ENCODE results near the gene ERGIC1. TPM values are rescaled to one million over a fixed set of nuclear protein-coding genes. Genes with fewer than 3 reads are reported as not detected.
A peak's percentile ranks its signal among the peaks of the same experiment; 100 is the strongest.

The ERGIC1 gene
- total RNA-seq, 1 experiment from 2014 or later = 89.8 TPM

DNA sequence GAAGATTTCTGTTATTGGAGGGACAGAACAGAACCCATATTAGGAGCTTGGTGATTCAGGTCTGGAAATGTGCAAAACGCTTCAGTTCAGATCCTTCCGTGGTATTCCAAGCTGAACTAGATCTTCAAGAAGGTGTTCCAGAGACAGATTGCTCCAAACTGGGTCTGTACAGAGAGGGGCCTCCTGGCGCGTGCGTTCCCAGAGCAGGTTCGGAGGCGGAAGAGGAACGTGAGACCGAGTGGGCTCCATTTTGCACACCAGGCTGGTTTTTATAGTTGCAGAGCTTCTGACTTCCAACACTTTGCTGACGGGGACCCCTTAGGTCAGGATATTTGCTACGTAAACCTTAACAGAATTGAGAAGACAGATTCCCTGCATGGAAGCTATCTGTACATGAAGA lies 108.5 kb downstream of the ERGIC1 start:
- no peaks in the 10 kb centered on the region for H3K27me3 Mint-ChIP-seq (ENCODE audit: low read depth)
- H3K27ac Mint-ChIP-seq = peak overlapping the region; percentile 73; the same call in 1 of the 2 replicates
- ATAC-seq = no peak

DNA sequence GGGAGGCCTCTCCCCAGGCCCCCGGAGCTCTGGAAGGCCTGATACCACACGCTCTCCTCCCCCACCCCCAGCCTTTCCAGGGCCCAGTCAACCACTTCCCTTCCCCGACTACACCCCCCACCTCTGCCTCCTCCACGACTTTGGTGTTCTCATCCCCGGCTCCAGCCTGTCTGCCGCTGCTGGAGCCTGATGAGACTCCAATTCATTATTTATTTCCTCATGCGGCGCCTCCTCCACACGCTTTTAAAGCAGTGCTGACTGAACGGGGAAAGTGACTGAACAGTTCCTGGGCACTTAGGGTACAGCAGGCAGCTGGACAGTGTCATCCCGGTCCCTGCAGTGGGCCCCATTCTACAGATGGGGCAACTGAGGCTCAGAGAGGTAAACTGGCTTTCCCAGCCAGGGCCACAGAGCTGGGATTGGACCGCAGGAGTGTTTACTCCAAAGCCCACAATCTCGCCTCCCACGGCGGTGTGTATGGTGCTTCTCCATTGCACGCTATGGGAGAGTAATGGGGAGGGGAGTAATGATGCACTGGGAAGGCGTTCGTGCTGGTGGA lies 109.3 kb downstream of the ERGIC1 start:
- Mint-ChIP-seq H3K36me3 (peaks cover 27% of the 10 kb centered on the region), H3K27ac (no peak overlapping the region), H3K9me3 (no peaks in the 10 kb centered on the region), H3K4me3 (no peak overlapping the region), H3K4me1 (peaks cover 15% of the 10 kb centered on the region), H3K27me3 (ENCODE audit: low read depth) (no peaks in the 10 kb centered on the region)
- POLR2A ChIA-PET = no interaction called here
- CTCF ChIA-PET = interaction anchor here (1.0 to 2.2 kb wide), 6 partner anchors 11 to 277 kb away, joined by 3 to 16 read pairs (median 4); no protein-coding TSS in a partner anchor
- DNase-seq (ENCODE audit: low spot score) (peak; percentile 24), ATAC-seq (peak; percentile 63)
- TF ChIP-seq CREM (CRISPR knock-in tag; IDR thresholded peaks at IDR 0.05) = no peak
- TF ChIP-seq, protein P1, sequence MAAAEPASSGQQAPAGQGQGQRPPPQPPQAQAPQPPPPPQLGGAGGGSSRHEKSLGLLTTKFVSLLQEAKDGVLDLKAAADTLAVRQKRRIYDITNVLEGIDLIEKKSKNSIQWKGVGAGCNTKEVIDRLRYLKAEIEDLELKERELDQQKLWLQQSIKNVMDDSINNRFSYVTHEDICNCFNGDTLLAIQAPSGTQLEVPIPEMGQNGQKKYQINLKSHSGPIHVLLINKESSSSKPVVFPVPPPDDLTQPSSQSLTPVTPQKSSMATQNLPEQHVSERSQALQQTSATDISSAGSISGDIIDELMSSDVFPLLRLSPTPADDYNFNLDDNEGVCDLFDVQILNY (CRISPR knock-in tag; IDR thresholded peaks at IDR 0.05) = no peak
- TF ChIP-seq, protein P2, sequence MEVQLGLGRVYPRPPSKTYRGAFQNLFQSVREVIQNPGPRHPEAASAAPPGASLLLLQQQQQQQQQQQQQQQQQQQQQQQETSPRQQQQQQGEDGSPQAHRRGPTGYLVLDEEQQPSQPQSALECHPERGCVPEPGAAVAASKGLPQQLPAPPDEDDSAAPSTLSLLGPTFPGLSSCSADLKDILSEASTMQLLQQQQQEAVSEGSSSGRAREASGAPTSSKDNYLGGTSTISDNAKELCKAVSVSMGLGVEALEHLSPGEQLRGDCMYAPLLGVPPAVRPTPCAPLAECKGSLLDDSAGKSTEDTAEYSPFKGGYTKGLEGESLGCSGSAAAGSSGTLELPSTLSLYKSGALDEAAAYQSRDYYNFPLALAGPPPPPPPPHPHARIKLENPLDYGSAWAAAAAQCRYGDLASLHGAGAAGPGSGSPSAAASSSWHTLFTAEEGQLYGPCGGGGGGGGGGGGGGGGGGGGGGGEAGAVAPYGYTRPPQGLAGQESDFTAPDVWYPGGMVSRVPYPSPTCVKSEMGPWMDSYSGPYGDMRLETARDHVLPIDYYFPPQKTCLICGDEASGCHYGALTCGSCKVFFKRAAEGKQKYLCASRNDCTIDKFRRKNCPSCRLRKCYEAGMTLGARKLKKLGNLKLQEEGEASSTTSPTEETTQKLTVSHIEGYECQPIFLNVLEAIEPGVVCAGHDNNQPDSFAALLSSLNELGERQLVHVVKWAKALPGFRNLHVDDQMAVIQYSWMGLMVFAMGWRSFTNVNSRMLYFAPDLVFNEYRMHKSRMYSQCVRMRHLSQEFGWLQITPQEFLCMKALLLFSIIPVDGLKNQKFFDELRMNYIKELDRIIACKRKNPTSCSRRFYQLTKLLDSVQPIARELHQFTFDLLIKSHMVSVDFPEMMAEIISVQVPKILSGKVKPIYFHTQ (CRISPR knock-in tag; IDR thresholded peaks at IDR 0.05) = no peak
- TF ChIP-seq, protein P3, sequence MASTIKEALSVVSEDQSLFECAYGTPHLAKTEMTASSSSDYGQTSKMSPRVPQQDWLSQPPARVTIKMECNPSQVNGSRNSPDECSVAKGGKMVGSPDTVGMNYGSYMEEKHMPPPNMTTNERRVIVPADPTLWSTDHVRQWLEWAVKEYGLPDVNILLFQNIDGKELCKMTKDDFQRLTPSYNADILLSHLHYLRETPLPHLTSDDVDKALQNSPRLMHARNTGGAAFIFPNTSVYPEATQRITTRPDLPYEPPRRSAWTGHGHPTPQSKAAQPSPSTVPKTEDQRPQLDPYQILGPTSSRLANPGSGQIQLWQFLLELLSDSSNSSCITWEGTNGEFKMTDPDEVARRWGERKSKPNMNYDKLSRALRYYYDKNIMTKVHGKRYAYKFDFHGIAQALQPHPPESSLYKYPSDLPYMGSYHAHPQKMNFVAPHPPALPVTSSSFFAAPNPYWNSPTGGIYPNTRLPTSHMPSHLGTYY (CRISPR knock-in tag; IDR thresholded peaks at IDR 0.05) = no peak
- TF ChIP-seq, protein P4, sequence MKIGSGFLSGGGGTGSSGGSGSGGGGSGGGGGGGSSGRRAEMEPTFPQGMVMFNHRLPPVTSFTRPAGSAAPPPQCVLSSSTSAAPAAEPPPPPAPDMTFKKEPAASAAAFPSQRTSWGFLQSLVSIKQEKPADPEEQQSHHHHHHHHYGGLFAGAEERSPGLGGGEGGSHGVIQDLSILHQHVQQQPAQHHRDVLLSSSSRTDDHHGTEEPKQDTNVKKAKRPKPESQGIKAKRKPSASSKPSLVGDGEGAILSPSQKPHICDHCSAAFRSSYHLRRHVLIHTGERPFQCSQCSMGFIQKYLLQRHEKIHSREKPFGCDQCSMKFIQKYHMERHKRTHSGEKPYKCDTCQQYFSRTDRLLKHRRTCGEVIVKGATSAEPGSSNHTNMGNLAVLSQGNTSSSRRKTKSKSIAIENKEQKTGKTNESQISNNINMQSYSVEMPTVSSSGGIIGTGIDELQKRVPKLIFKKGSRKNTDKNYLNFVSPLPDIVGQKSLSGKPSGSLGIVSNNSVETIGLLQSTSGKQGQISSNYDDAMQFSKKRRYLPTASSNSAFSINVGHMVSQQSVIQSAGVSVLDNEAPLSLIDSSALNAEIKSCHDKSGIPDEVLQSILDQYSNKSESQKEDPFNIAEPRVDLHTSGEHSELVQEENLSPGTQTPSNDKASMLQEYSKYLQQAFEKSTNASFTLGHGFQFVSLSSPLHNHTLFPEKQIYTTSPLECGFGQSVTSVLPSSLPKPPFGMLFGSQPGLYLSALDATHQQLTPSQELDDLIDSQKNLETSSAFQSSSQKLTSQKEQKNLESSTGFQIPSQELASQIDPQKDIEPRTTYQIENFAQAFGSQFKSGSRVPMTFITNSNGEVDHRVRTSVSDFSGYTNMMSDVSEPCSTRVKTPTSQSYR (CRISPR knock-in tag; IDR thresholded peaks at IDR 0.05) = no peak
- TF ChIP-seq ELF4 (CRISPR knock-in tag; IDR thresholded peaks at IDR 0.05; ENCODE audit: low read depth) = no peak
- TF ChIP-seq FOXP1 (CRISPR knock-in tag; IDR thresholded peaks at IDR 0.05; ENCODE audit: borderline replicate concordance) = no peak
- no peak for TF ChIP-seq ATF1 (CRISPR knock-in tag; IDR thresholded peaks at IDR 0.05)
- no peak for TF ChIP-seq JAZF1 (CRISPR knock-in tag; IDR thresholded peaks at IDR 0.05)
- TF ChIP-seq PRRX2 (CRISPR knock-in tag; IDR thresholded peaks at IDR 0.05) = no peak
- no peak for TF ChIP-seq ESRRA (CRISPR knock-in tag; IDR thresholded peaks at IDR 0.05; ENCODE audit: borderline replicate concordance)
- no peak for TF ChIP-seq RORB (CRISPR knock-in tag; IDR thresholded peaks at IDR 0.05)
- TF ChIP-seq, protein P5, sequence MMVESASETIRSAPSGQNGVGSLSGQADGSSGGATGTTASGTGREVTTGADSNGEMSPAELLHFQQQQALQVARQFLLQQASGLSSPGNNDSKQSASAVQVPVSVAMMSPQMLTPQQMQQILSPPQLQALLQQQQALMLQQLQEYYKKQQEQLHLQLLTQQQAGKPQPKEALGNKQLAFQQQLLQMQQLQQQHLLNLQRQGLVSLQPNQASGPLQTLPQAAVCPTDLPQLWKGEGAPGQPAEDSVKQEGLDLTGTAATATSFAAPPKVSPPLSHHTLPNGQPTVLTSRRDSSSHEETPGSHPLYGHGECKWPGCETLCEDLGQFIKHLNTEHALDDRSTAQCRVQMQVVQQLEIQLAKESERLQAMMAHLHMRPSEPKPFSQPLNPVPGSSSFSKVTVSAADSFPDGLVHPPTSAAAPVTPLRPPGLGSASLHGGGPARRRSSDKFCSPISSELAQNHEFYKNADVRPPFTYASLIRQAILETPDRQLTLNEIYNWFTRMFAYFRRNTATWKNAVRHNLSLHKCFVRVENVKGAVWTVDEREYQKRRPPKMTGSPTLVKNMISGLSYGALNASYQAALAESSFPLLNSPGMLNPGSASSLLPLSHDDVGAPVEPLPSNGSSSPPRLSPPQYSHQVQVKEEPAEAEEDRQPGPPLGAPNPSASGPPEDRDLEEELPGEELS (CRISPR knock-in tag; IDR thresholded peaks at IDR 0.05) = no peak

More for the DNA sequence above, 108.5 kb downstream of the ERGIC1 start:
- H3K9me3 Mint-ChIP-seq = no peaks in the 10 kb centered on the region
- no peak for DNase-seq (ENCODE audit: low spot score)
- H3K36me3 Mint-ChIP-seq = peaks cover 27% of the 10 kb centered on the region
- TF ChIP-seq SMAD3 (CRISPR knock-in tag; IDR thresholded peaks at IDR 0.05; ENCODE audit: borderline replicate concordance) (no peak), ZNF416 (CRISPR knock-in tag; IDR thresholded peaks at IDR 0.05) (no peak), ETV6 (CRISPR knock-in tag; IDR thresholded peaks at IDR 0.05) (no peak)
- TF ChIP-seq, protein P1 (CRISPR knock-in tag; IDR thresholded peaks at IDR 0.05) = no peak
- TF ChIP-seq, protein P6, sequence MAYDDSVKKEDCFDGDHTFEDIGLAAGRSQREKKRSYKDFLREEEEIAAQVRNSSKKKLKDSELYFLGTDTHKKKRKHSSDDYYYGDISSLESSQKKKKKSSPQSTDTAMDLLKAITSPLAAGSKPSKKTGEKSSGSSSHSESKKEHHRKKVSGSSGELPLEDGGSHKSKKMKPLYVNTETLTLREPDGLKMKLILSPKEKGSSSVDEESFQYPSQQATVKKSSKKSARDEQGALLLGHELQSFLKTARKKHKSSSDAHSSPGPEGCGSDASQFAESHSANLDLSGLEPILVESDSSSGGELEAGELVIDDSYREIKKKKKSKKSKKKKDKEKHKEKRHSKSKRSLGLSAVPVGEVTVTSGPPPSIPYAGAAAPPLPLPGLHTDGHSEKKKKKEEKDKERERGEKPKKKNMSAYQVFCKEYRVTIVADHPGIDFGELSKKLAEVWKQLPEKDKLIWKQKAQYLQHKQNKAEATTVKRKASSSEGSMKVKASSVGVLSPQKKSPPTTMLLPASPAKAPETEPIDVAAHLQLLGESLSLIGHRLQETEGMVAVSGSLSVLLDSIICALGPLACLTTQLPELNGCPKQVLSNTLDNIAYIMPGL (CRISPR knock-in tag; IDR thresholded peaks at IDR 0.05) = no peak
- ChIA-PET POLR2A (interaction anchor here (1.1 kb wide), 1 partner anchor 226 kb away, joined by 3 read pairs; no protein-coding TSS in a partner anchor), CTCF (interaction anchor here (1.0 to 2.2 kb wide), 4 partner anchors 10 to 277 kb away, joined by 3 to 16 read pairs (median 6); no protein-coding TSS in a partner anchor)
- no peak overlapping the region for H3K4me3 Mint-ChIP-seq
- H3K4me1 Mint-ChIP-seq = peaks cover 15% of the 10 kb centered on the region
